ENCODE measurements around the gene HTT. TPM values are rescaled to one million over a fixed set of nuclear protein-coding genes. Genes with fewer than 3 reads are reported as not detected.

The HTT gene
- total RNA-seq, 1 donor from 2014 or later: 72.0 TPM

- H3K36me3 Mint-ChIP-seq (ENCODE audit: low read depth): no peaks in the 10 kb centered on the region
- DNase-seq (ENCODE audit: low read depth, low spot score): no peak
- no peak overlapping the region for H3K27ac Mint-ChIP-seq (ENCODE audit: unreplicated experiment)
These were observed 188.8 kb downstream of the HTT start for GRCh38 chr4:3263053-3263875.

GRCh38 chr4:3263876-3264193, 189.4 kb downstream of the HTT start:
- Mint-ChIP-seq H3K27ac (ENCODE audit: unreplicated experiment) (no peak overlapping the region), H3K36me3 (ENCODE audit: low read depth) (no peaks in the 10 kb centered on the region), H3K27me3 (ENCODE audit: low read depth) (no peaks in the 10 kb centered on the region), H3K4me1 (no peaks in the 10 kb centered on the region), H3K9me3 (no peaks in the 10 kb centered on the region), H3K4me3 (no peak overlapping the region)
- DNase-seq (ENCODE audit: low read depth, low spot score): no peak
- TF ChIP-seq CTCF (conservative IDR thresholded peaks at IDR 0.05): no peak

More at GRCh38 chr4:3263053-3263875, 188.8 kb downstream of the HTT start:
- Mint-ChIP-seq H3K27me3 (ENCODE audit: low read depth) (no peaks in the 10 kb centered on the region), H3K9me3 (no peaks in the 10 kb centered on the region), H3K4me3 (no peak overlapping the region), H3K4me1 (no peaks in the 10 kb centered on the region)
- no peak for TF ChIP-seq CTCF (conservative IDR thresholded peaks at IDR 0.05)

GRCh38 chr4:3266076-3266475, 191.6 kb downstream of the HTT start:
- no peak overlapping the region for H3K27ac Mint-ChIP-seq (ENCODE audit: unreplicated experiment)
- H3K9me3 Mint-ChIP-seq: no peaks in the 10 kb centered on the region

GRCh38 chr4:3267576-3268394, 193.3 kb downstream of the HTT start:
- Mint-ChIP-seq H3K36me3 (ENCODE audit: low read depth) (no peaks in the 10 kb centered on the region), H3K27ac (ENCODE audit: unreplicated experiment) (no peak overlapping the region), H3K9me3 (no peaks in the 10 kb centered on the region), H3K27me3 (ENCODE audit: low read depth) (no peaks in the 10 kb centered on the region), H3K4me1 (no peaks in the 10 kb centered on the region), H3K4me3 (no peak overlapping the region)
- TF ChIP-seq CTCF (conservative IDR thresholded peaks at IDR 0.05): no peak
- DNase-seq (ENCODE audit: low read depth, low spot score): no peak

More at GRCh38 chr4:3266076-3266475, 191.6 kb downstream of the HTT start:
- Mint-ChIP-seq H3K4me1 (no peaks in the 10 kb centered on the region), H3K27me3 (ENCODE audit: low read depth) (no peaks in the 10 kb centered on the region), H3K36me3 (ENCODE audit: low read depth) (no peaks in the 10 kb centered on the region), H3K4me3 (no peak overlapping the region)
- DNase-seq (ENCODE audit: low read depth, low spot score): no peak
- no peak for TF ChIP-seq CTCF (conservative IDR thresholded peaks at IDR 0.05)

- Mint-ChIP-seq H3K4me3 (no peak overlapping the region), H3K4me1 (no peaks in the 10 kb centered on the region), H3K9me3 (no peaks in the 10 kb centered on the region), H3K27me3 (ENCODE audit: low read depth) (no peaks in the 10 kb centered on the region), H3K36me3 (ENCODE audit: low read depth) (no peaks in the 10 kb centered on the region), H3K27ac (ENCODE audit: unreplicated experiment) (no peak overlapping the region)
- no peak for DNase-seq (ENCODE audit: low read depth, low spot score)
- TF ChIP-seq CTCF (conservative IDR thresholded peaks at IDR 0.05): no peak
These were observed 194.1 kb downstream of the HTT start for GRCh38 chr4:3268395-3269104.

Data from neural crest cell (in vitro differentiated cells).